IMR-90 (cell line): ENCODE data around the gene INPP5D. TPM values are rescaled to one million over a fixed set of nuclear protein-coding genes. Genes with fewer than 3 reads are reported as not detected.

Experiments
- ATAC-seq: fragments of 200-7000 bp; cut with Tn5 transposase; 2 replicates; pipeline ENCODE4 v1.9.1; 2020; ENCODE audit warnings: low read depth, mild to moderate bottlenecking, moderate library complexity
- BruUV-seq: library from RNA; stranded (reverse); fragments of 400-500 nt; replicated peaks from 2 replicates; lab custom pipeline; 2021; lab: Mats Ljungman, UMichigan
- CTCF ChIA-PET: fragments of 300-600 bp; formaldehyde crosslinking; extraction: SDS; loops from one replicate; lab custom pipeline; 2021; ENCODE audit warnings: antibody characterized with exemption; lab: Yijun Ruan, JAX
- POLR2A ChIA-PET: fragments of 300-600 bp; sonication (Branson Sonifier 250); formaldehyde crosslinking; loops from one replicate; lab custom pipeline; 2022; ENCODE audit warnings: antibody characterized with exemption; ENCODE audit not compliant: unreplicated experiment; lab: Charles Lee
- DNase-seq: peaks from one replicate; pipeline ENCODE4 v3.0.0; 2013
- H2AFZ ChIP-seq: replicated peaks from 2 replicates; pipeline ENCODE3; 2013; ENCODE audit warnings: low read length, mild to moderate bottlenecking; ENCODE audit not compliant: poor library complexity
- H2AK5ac ChIP-seq: 2 replicates; pipeline ENCODE4 v1.6.1; 2013; ENCODE audit warnings: low read depth, low read length, inconsistent platforms
- H2AK9ac ChIP-seq: replicated peaks from 2 replicates; pipeline ENCODE3; 2013; ENCODE audit warnings: mild to moderate bottlenecking, low read depth, low read length, moderate library complexity; ENCODE audit not compliant: poor library complexity
- H2BK120ac ChIP-seq: 2 replicates; pipeline ENCODE4 v1.6.1; 2013; ENCODE audit warnings: low read depth, low read length, inconsistent platforms
- H2BK15ac ChIP-seq: 3 replicates; pipeline ENCODE4 v1.6.1; 2013; ENCODE audit warnings: low read depth, low read length, inconsistent platforms
- H2BK20ac ChIP-seq: 2 replicates; pipeline ENCODE4 v1.6.1; 2013; ENCODE audit warnings: low read depth, mild to moderate bottlenecking, inconsistent platforms, low read length, moderate library complexity
- H2BK5ac ChIP-seq: 2 replicates; pipeline ENCODE4 v1.6.1; 2013; ENCODE audit warnings: mild to moderate bottlenecking, low read depth, low read length, inconsistent platforms; ENCODE audit not compliant: poor library complexity, severe bottlenecking
- H3K14ac ChIP-seq: replicated peaks from 2 replicates; pipeline ENCODE4 v1.6.1; 2013; ENCODE audit warnings: low read depth, low read length, inconsistent platforms
- H3K18ac ChIP-seq: 2 replicates; pipeline ENCODE4 v1.6.1; 2013; ENCODE audit warnings: low read depth, low read length, control low read depth
- H3K23ac ChIP-seq: 2 replicates; pipeline ENCODE4 v1.6.1; 2013; ENCODE audit warnings: low read depth, low read length, inconsistent platforms
- H3K27ac ChIP-seq: 2 replicates; pipeline ENCODE4 v1.5.1; 2013; ENCODE audit warnings: mild to moderate bottlenecking, control low read depth, low read length; ENCODE audit not compliant: insufficient read depth
- H3K27me3 ChIP-seq: 2 replicates; pipeline ENCODE4 v1.6.1; 2013; ENCODE audit warnings: low read length; ENCODE audit not compliant: control insufficient read depth, insufficient read depth
- H3K36me3 ChIP-seq: 2 replicates; pipeline ENCODE4 v1.6.1; 2013; ENCODE audit warnings: low read length, mixed read lengths; ENCODE audit not compliant: control insufficient read depth, insufficient read depth
- H3K4ac ChIP-seq: 2 replicates; pipeline ENCODE4 v1.6.1; 2013; ENCODE audit warnings: low read depth, low read length, inconsistent platforms
- H3K4me1 ChIP-seq: 2 replicates; pipeline ENCODE4 v1.6.1; 2013; ENCODE audit warnings: low read length, mixed read lengths; ENCODE audit not compliant: control insufficient read depth, insufficient read depth
- H3K4me2 ChIP-seq: 2 replicates; pipeline ENCODE4 v1.6.1; 2013; ENCODE audit warnings: low read depth, mild to moderate bottlenecking, control low read depth, low read length, moderate library complexity
- H3K4me3 ChIP-seq: 2 replicates; pipeline ENCODE4 v1.5.1; 2013; ENCODE audit warnings: low read depth, mild to moderate bottlenecking, control low read depth, low read length, moderate library complexity; ENCODE audit not compliant: insufficient read depth
- H3K56ac ChIP-seq: 2 replicates; pipeline ENCODE4 v1.6.1; 2013; ENCODE audit warnings: low read length, inconsistent platforms; ENCODE audit not compliant: insufficient read depth; ENCODE audit errors: extremely low read depth
- H3K79me1 ChIP-seq, 2 experiments: 2 replicates each; pipeline ENCODE4 v1.6.1; 2013; ENCODE audit warnings: low read length in 2 of 2, inconsistent platforms in 1 of 2, low read depth in 1 of 2
- H3K9ac ChIP-seq: 2 replicates; pipeline ENCODE4 v1.6.1; 2013; ENCODE audit warnings: low read depth, low read length, control low read depth
- H3K9me1 ChIP-seq: 2 replicates; pipeline ENCODE4 v1.6.1; 2013; ENCODE audit warnings: low read length, inconsistent platforms; ENCODE audit not compliant: insufficient read depth
- H3K9me3 ChIP-seq: 2 replicates; pipeline ENCODE4 v1.6.1; 2013; ENCODE audit warnings: low read length; ENCODE audit not compliant: control insufficient read depth, insufficient read depth
- H4K20me1 ChIP-seq: 2 replicates; pipeline ENCODE4 v1.6.1; 2013; ENCODE audit warnings: low read length, inconsistent platforms; ENCODE audit not compliant: insufficient read depth
- H4K5ac ChIP-seq: 2 replicates; pipeline ENCODE4 v1.6.1; 2013; ENCODE audit warnings: mild to moderate bottlenecking, low read depth, low read length, control low read depth
- H4K8ac ChIP-seq, 2 experiments: 2 replicates each; pipeline ENCODE4 v1.6.1; 2013; ENCODE audit warnings: low read depth in 2 of 2, low read length in 2 of 2, control low read depth in 1 of 2, inconsistent platforms in 1 of 2
- H4K91ac ChIP-seq: 2 replicates; pipeline ENCODE4 v1.6.1; 2013; ENCODE audit warnings: low read depth, low read length, inconsistent platforms; ENCODE audit not compliant: insufficient read depth
- BHLHE40 ChIP-seq: fragments of 150-350 bp; IDR thresholded peaks from 2 replicates; pipeline ENCODE4 v1.6.1; 2016; ENCODE audit warnings: mild to moderate bottlenecking, low read depth, low read length
- MAFK ChIP-seq: IDR thresholded peaks from 2 replicates; pipeline ENCODE4 v1.6.1; 2012; ENCODE audit warnings: low read depth, low read length, improper control_type of control experiment
- MXI1 ChIP-seq: IDR thresholded peaks from 2 replicates; pipeline ENCODE4 v1.6.1; 2012; ENCODE audit warnings: low read depth, mild to moderate bottlenecking, low read length, moderate library complexity, borderline replicate concordance
- POLR2A ChIP-seq: IDR thresholded peaks from 2 replicates; pipeline ENCODE4 v1.6.1; 2012; ENCODE audit warnings: mild to moderate bottlenecking, low read depth, low read length
- RAD21 ChIP-seq: IDR thresholded peaks from 2 replicates; pipeline ENCODE4 v1.6.1; 2012; ENCODE audit warnings: low read length, improper control_type of control experiment
- RFX5 ChIP-seq: IDR thresholded peaks from 2 replicates; pipeline ENCODE4 v1.8.0; 2012; ENCODE audit warnings: low read depth, mild to moderate bottlenecking, low read length, moderate library complexity
- WGBS, 2 experiments: methylation state at CpG; one replicate each; pipeline versions ENCODE4 v1.1.5 to v1.1.7; 2013; ENCODE audit warnings: missing lambda C conversion rate in 2 of 2; ENCODE audit not compliant: insufficient read length in 1 of 2; ENCODE audit errors: extremely low coverage in 2 of 2; 5-methylcytosine and 5-hydroxymethylcytosine counted together
- dilution Hi-C: fragments of 300-500 bp; cut with HindIII; formaldehyde crosslinking; loops from one replicate; pipeline ENCODE4 v1.14.3; 2018; ENCODE audit warnings: low sequenced_read_pairs; ENCODE audit not compliant: unreplicated experiment
- in situ Hi-C: fragments of 300-500 bp; cut with MboI; formaldehyde crosslinking; loops from 3 replicates; pipeline ENCODE4 v1.14.3; 2019; ENCODE audit warnings: low sequenced_read_pairs, inconsistent platforms, mixed read lengths
- intact Hi-C: fragments of 100-400 bp; cut with micrococcal nuclease; formaldehyde crosslinking; loops from 2 replicates; pipeline ENCODE4 v1.10.0; 2022
- polyA plus RNA-seq, 3 experiments: library from polyadenylated mRNA; depleted of rRNA; stranded (reverse); fragments of >200 nt; gene quantifications; 2 replicates each; pipeline ENCODE4 v1.2.3, GENCODE V29; 2012; ENCODE audit warnings: low replicate concordance in 1 of 3
- total RNA-seq: library from RNA; depleted of rRNA; stranded (reverse); fragments of >200 nt; gene quantifications from 2 replicates; pipeline ENCODE4 v1.2.3, GENCODE V29; 2012
- TF ChIP-seq, protein P1 (sequence below): conservative IDR thresholded peaks from 2 replicates; pipeline ENCODE4 v1.5.1; 2012; ENCODE audit warnings: mild to moderate bottlenecking, low read depth, low read length, improper control_type of control experiment

INPP5D gene
- total and polyA plus RNA-seq, 2 of the 4 experiments (the other 2 are of a cell fraction) = 0.18 to 0.29 TPM

DNA sequence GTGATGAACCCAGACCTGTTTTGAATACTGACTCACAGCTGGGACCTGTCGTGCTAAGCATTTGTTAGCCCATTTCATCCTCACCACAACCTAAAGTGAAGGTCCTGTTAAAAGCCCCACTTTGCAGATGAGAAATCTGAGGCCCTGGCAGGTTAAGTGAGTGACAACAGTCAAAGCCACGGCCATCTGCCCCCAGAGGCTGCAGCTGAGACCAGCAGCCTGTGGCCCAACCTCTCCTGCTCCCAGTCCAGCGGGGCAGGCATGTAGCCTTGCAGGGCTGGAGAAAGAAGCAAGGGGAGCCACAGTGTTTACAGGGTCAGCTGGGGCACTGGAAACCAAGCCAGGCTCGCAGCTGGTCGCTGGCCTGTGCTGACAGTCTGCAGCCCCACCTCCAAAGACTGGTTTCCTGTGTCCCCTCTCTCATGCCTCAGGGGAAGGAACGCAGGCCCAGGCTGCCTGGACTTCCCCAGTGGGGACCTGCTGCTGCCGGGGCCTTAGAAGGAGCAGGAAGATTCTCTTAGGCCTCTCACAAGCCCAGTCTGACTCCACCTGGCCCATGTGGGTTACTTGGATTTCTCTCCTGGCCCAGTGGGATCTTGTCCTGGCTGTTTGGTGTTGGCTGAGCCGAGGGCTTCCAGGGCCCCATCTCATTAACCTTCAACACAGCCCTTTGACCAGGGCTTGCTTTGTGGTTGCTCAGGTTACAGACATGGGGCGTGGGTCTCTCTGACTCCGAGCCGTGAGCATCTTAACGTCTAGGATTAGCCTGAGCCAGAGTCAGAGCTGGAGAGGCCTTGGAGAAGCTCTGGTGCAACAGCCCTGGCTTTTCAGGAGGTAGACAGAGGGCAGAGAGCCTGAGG, 1.7 kb downstream of the INPP5D start:
- dilution Hi-C loops = no loop called here
- H4K8ac ChIP-seq = no peak overlapping the region
- H3K4me3 ChIP-seq = no peak overlapping the region
- no peak overlapping the region for H4K5ac ChIP-seq
- no peak overlapping the region for H2BK15ac ChIP-seq
- H3K27me3 ChIP-seq = no peaks in the 10 kb centered on the region; the same call in 1 of the 2 replicates
- H2BK120ac ChIP-seq = no peak overlapping the region
- WGBS, 2 experiments = no CpG with 5 or more reads among the region's 12 CpGs
- intact Hi-C loops = no loop called here
- no peaks in the 10 kb centered on the region for H3K9me1 ChIP-seq
- H3K27ac ChIP-seq = no peak overlapping the region
- DNase-seq (peak; percentile 16), ATAC-seq (peak; percentile 85)
- H2AK5ac ChIP-seq = no peak overlapping the region
- no peak overlapping the region for H4K91ac ChIP-seq
- no peak overlapping the region for H3K4me2 ChIP-seq
- no peak overlapping the region for H2BK20ac ChIP-seq
- no peak for TF ChIP-seq BHLHE40
- TF ChIP-seq RFX5 = no peak
- TF ChIP-seq MXI1 = no peak
- TF ChIP-seq MAFK = no peak
- TF ChIP-seq RAD21 = no peak
- no peak for TF ChIP-seq POLR2A
- TF ChIP-seq, protein P1, sequence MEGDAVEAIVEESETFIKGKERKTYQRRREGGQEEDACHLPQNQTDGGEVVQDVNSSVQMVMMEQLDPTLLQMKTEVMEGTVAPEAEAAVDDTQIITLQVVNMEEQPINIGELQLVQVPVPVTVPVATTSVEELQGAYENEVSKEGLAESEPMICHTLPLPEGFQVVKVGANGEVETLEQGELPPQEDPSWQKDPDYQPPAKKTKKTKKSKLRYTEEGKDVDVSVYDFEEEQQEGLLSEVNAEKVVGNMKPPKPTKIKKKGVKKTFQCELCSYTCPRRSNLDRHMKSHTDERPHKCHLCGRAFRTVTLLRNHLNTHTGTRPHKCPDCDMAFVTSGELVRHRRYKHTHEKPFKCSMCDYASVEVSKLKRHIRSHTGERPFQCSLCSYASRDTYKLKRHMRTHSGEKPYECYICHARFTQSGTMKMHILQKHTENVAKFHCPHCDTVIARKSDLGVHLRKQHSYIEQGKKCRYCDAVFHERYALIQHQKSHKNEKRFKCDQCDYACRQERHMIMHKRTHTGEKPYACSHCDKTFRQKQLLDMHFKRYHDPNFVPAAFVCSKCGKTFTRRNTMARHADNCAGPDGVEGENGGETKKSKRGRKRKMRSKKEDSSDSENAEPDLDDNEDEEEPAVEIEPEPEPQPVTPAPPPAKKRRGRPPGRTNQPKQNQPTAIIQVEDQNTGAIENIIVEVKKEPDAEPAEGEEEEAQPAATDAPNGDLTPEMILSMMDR = 0 out of 2 replicates have a peak, but pooled peaks have one; percentile 2
- H2AK9ac ChIP-seq = no peak overlapping the region
- no peaks in the 10 kb centered on the region for H4K20me1 ChIP-seq
- no peak overlapping the region for H3K23ac ChIP-seq
- no TSS peak for BruUV-seq
- no peaks in the 10 kb centered on the region for H3K79me1 ChIP-seq
- in situ Hi-C loops = no loop called here
- H3K18ac ChIP-seq = no peak overlapping the region
- no peak overlapping the region for H3K4ac ChIP-seq
- H3K9ac ChIP-seq = no peak overlapping the region
- no peaks in the 10 kb centered on the region for H3K9me3 ChIP-seq
- ChIA-PET CTCF (interaction anchor here (0.6 to 1.3 kb wide), 3 partner anchors 8 to 15 kb away, joined by 3 to 4 read pairs (median 3); no protein-coding TSS in a partner anchor), POLR2A (no interaction called here)
- H2BK5ac ChIP-seq = no peak overlapping the region
- H2AFZ ChIP-seq = peak overlapping the region; percentile 67
- peaks cover 4% of the 10 kb centered on the region; the same call in 1 of the 2 replicates for H3K4me1 ChIP-seq
- no peak overlapping the region for H3K56ac ChIP-seq
- no peak overlapping the region for H3K14ac ChIP-seq
- H3K36me3 ChIP-seq = no peaks in the 10 kb centered on the region
